ENCODE results near the gene S100B.

S100B gene

GRCh38 chr21:46616050-46616449 lies 11.2 kb upstream of the S100B start:
- no peak overlapping the region for H3K4me3 ChIP-seq (replicated peaks; ENCODE audit: low read depth, low read length)
- no peak for TF ChIP-seq CTCF (IDR thresholded peaks at IDR 0.05; ENCODE audit: low read depth, low read length, missing control alignments)
- no peak for DNase-seq (ENCODE audit: extremely low read depth, low read depth)

GRCh38 chr21:46613391-46613790 lies 8.5 kb upstream of the S100B start:
- DNase-seq (ENCODE audit: extremely low read depth, low read depth): no peak
- no peak overlapping the region for H3K4me3 ChIP-seq (replicated peaks; ENCODE audit: low read depth, low read length)
- TF ChIP-seq CTCF (IDR thresholded peaks at IDR 0.05; ENCODE audit: low read depth, low read length, missing control alignments): no peak

DNA sequence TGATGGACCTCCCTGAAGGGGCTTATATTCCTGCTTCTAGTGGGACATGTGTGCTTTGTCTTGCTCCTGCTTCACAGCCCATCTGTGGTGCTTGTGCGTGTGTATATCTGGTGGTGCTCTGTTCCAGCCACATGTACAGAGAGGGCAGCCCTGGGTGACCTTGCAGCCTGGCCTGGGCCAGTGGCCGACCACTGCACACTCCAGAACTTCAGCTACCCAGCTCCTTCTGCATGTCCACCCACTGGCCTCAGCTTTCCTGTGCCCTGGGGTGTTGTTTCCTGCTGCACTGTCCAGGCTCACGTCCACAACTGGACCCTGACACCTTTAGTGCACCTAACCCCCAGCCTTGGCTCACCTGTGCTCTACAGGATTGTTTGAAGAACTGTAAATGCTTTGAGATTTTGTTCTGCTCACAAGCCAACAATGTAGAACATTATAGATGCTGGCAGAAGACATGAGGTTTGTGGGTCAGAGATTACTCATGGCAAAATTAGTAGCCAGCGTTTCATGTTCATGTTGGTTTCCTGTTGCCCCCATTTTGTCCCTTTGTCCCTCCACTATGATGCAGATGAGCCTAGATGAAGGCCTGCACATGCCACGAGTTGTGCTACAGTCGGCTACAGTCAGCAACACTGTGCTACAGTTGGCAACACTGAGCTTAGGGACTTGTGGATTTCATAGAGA lies 5.3 kb upstream of the S100B start:
- DNase-seq (ENCODE audit: extremely low read depth, low read depth): no peak
- H3K4me3 ChIP-seq (replicated peaks; ENCODE audit: low read depth, low read length): no peak overlapping the region
- TF ChIP-seq CTCF (IDR thresholded peaks at IDR 0.05; ENCODE audit: low read depth, low read length, missing control alignments): no peak

- DNase-seq (ENCODE audit: extremely low read depth, low read depth): no peak
- H3K4me3 ChIP-seq (replicated peaks; ENCODE audit: low read depth, low read length): no peak overlapping the region
These were observed 3.8 kb upstream of the S100B start for GRCh38 chr21:46608672-46609111.

DNA sequence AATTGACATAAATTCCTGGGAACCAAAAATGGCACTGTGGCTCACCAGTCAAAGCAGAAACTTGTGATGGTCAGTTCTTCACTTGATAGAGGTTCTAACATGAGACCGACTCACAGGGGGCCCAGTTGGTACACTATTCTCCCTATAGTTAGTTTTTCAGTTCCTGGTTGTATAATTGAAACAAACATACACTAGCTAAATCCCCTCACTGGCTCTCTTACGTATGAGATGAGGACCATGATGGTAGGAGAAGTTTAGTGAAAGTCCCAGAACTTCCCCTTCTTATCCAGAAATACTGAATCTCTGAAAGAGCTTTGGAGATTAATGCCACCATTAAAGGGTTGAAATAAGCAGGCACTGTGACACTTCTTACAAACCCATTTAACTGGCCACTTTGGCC lies 2.8 kb upstream of the S100B start:
- TF ChIP-seq CTCF (IDR thresholded peaks at IDR 0.05; ENCODE audit: low read depth, low read length, missing control alignments): no peak
- DNase-seq (ENCODE audit: extremely low read depth, low read depth): no peak
- H3K4me3 ChIP-seq (replicated peaks; ENCODE audit: low read depth, low read length): no peak overlapping the region

More at GRCh38 chr21:46608672-46609111, 3.8 kb upstream of the S100B start:
- TF ChIP-seq CTCF (IDR thresholded peaks at IDR 0.05; ENCODE audit: low read depth, low read length, missing control alignments): no peak

DNA sequence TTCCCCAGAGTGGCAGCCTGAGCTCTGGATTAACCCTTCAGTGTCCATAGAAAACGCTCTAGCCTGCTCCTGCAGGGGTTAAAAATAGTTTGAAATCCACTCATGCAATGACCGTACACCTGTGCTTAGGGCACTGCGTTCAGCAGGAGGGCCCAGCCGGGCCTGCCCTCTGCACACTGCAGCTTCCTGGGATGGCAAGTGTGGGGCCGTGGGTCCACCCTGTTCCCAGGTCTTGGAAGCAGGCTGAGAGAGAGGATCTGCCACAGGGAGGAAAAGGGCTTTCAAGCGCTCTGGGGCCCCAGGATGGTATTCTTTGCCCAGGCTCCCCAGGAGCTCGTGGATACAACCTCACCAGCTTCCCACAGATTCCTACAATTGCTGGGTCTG lies 1.5 kb upstream of the S100B start:
- TF ChIP-seq CTCF (IDR thresholded peaks at IDR 0.05; ENCODE audit: low read depth, low read length, missing control alignments): no peak
- H3K4me3 ChIP-seq (replicated peaks; ENCODE audit: low read depth, low read length): no peak overlapping the region
- DNase-seq (ENCODE audit: extremely low read depth, low read depth): no peak

Measured in HFF-Myc (cell line).